GM19324 (cell line): ENCODE measurements around the gene TMEM135.
"Not testable (repeated sequence)": the region's sequence is repeated elsewhere in the genome, so short reads cannot be mapped to it uniquely, and the experiment has no call there.

ENCODE experiments used
- ATAC-seq: cut with Tn5 transposase; IDR thresholded peaks from one replicate; pipeline ENCODE4 v1.9.1; 2021; ENCODE audit warnings: mild to moderate bottlenecking, moderate library complexity; ENCODE audit not compliant: unreplicated experiment, low FRiP score

TMEM135 gene

GRCh38 chr11:87019613-87020271 lies 18.0 kb upstream of the TMEM135 start:
- ATAC-seq = no peak

- ATAC-seq = no peak
These were observed 17.4 kb upstream of the TMEM135 start for GRCh38 chr11:87020336-87020735.

- no peak for ATAC-seq
These were observed 16.9 kb upstream of the TMEM135 start for GRCh38 chr11:87020764-87021365.

- no peak for ATAC-seq
These were observed 15.5 kb upstream of the TMEM135 start for GRCh38 chr11:87022254-87022653.

- ATAC-seq = no peak
These were observed 15.0 kb upstream of the TMEM135 start for GRCh38 chr11:87022738-87023137.

GRCh38 chr11:87026415-87026814 lies 11.3 kb upstream of the TMEM135 start:
- not testable (repeated sequence) for ATAC-seq

GRCh38 chr11:87030458-87031054 lies 7.2 kb upstream of the TMEM135 start:
- no peak for ATAC-seq

- no peak for ATAC-seq
These were observed 6.1 kb upstream of the TMEM135 start for GRCh38 chr11:87031433-87032170.

- no peak for ATAC-seq
These were observed 4.2 kb upstream of the TMEM135 start for GRCh38 chr11:87033561-87033960.

GRCh38 chr11:87035976-87036583 lies 1.7 kb upstream of the TMEM135 start:
- no peak for ATAC-seq

- ATAC-seq = peak; percentile 9
These were observed 831 bp upstream of the TMEM135 start for GRCh38 chr11:87036756-87037449.

GRCh38 chr11:87038235-87038977 lies 672 bp downstream of the TMEM135 start:
- no peak for ATAC-seq

- ATAC-seq = no peak
These were observed 1.6 kb downstream of the TMEM135 start for GRCh38 chr11:87039371-87039770.

- ATAC-seq = no peak
These were observed 6.2 kb downstream of the TMEM135 start for GRCh38 chr11:87043894-87044293.

- no peak for ATAC-seq
These were observed 9.1 kb downstream of the TMEM135 start for GRCh38 chr11:87046824-87047223.

GRCh38 chr11:87056091-87056490 lies 18.4 kb downstream of the TMEM135 start:
- ATAC-seq = no peak

- ATAC-seq = no peak
These were observed 20.0 kb downstream of the TMEM135 start for GRCh38 chr11:87057749-87058148.

GRCh38 chr11:87059596-87060390 lies 22.1 kb downstream of the TMEM135 start:
- ATAC-seq = no peak

- no peak for ATAC-seq
These were observed 24.0 kb downstream of the TMEM135 start for GRCh38 chr11:87061766-87062165.
